GM21529 (cell line): ENCODE results near the gene CST1.
"Not testable (repeated sequence)": the region's sequence is repeated elsewhere in the genome, so short reads cannot be mapped to it uniquely, and the experiment has no call there.

Experiments used
- ATAC-seq: cut with Tn5 transposase; IDR thresholded peaks from one replicate; pipeline ENCODE4 v1.9.1; 2021; ENCODE audit not compliant: unreplicated experiment

The CST1 gene

GRCh38 chr20:23755131-23755611 is 4.4 kb upstream of the CST1 start:
- not testable (repeated sequence) for ATAC-seq

DNA sequence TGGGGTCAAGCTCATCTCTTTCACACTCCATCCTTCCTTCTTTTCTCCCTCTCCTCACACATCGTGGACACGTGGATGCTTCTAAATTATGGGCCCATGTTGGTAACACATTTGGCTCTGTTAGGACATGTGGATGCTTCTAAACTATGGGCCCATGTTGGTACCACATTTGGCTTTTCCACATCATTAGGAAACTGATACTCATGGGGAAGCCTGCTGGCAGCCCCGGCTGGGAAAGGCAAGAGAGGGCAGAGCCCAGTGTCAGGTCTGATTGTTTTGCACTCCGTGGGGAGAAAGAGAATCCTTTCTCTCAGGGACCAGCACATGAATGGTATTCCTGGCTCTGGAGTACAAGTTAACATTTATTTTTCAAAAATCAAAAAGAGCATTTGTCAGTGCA is 4.0 kb upstream of the CST1 start:
- no peak for ATAC-seq

GRCh38 chr20:23753589-23753988 is 2.9 kb upstream of the CST1 start:
- ATAC-seq = no peak

GRCh38 chr20:23753194-23753548 is 2.4 kb upstream of the CST1 start:
- no peak for ATAC-seq

- no peak for ATAC-seq
These were observed 1.9 kb upstream of the CST1 start for GRCh38 chr20:23752481-23753193.

- ATAC-seq = no peak
These were observed 1.3 kb upstream of the CST1 start for GRCh38 chr20:23752019-23752418.

DNA sequence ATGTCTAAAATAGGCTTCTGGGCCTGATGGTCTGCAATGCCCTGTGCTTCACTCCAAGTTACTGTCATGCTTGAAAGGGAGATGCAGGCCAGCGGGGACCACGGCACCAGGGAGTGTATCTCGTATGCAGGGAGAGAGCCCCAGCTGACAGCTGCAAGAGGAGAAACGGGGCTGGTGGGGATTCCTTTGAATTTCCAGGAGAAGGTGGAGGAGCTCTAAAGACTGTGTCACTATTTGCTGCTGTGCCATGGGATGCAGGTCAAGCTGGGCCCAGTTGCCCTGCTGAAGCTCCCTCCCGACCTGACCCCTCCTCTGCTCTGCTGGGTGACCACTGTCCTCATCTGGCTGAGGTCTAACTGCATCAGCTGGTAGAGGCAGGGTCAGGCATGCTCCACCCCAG is 989 bp downstream of the CST1 start:
- no peak for ATAC-seq

DNA sequence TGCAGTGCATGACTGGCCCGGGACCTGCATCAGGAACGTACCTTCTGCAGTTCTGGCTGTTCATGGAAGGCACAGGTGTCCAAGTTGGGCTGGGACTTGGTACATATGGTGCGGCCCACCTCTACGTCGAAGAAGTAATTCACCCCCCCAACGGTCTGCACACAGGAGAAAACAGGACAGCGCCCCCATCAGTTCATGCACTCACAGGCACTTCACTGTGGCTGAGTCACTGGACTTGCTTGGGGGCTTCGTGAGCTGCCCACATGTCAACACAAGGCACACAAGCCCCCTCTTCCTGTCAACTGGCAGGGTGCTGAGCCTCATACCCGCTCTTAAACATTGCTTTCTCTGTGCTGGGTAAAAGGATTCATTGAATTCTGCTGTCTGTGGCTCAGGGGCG is 1.8 kb downstream of the CST1 start:
- not testable (repeated sequence) for ATAC-seq

- not testable (repeated sequence) for ATAC-seq
These were observed 3.2 kb downstream of the CST1 start for GRCh38 chr20:23747551-23747950.

- not testable (repeated sequence) for ATAC-seq
These were observed 3.6 kb downstream of the CST1 start for GRCh38 chr20:23747092-23747491.

- ATAC-seq = no peak
These were observed 4.4 kb downstream of the CST1 start for GRCh38 chr20:23746321-23746720.

DNA sequence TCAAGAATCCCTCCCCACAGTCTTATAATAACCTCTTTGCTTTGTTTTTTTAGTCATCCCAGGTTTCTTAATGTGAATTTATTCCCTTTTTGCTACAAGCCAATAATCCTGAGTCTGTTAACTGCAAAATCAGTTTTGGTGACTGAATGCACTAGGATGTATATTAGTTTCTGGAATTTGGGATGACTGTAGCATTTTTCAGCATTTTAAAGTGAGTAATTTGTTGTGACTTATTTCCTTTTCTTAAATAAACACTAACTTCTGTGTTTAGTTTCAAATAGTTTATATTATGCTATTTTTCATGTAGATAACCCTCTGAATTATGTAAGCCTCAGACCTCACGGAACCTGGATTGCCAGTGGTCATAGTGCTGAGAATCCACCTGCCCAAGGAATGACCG is 5.5 kb downstream of the CST1 start:
- ATAC-seq = no peak

GRCh38 chr20:23744817-23745216 is 5.9 kb downstream of the CST1 start:
- no peak for ATAC-seq

- not testable (repeated sequence) for ATAC-seq
These were observed 15.3 kb downstream of the CST1 start for GRCh38 chr20:23735391-23735790.

- ATAC-seq = not testable (repeated sequence)
These were observed 15.8 kb downstream of the CST1 start for GRCh38 chr20:23734949-23735348.

DNA sequence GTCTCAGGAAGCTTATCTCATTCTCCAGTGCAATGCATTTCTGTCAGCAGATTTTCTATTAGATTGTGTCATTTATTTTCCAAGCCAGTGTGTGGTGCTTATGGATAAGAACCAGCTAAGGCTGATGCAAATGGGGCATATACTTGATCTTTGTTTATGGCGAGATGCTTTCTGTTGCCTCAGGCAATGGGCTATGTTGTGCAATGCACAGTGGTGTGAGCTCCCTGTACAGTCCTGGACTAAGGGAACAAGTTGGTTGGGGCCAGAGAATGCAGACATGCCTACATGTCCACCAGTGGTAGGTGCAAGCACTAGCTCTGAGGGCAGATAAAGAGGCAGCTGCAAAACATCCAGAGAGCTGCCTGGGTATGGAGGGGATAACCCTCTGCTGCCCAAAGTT is 16.3 kb downstream of the CST1 start:
- not testable (repeated sequence) for ATAC-seq

GRCh38 chr20:23727016-23727415 is 23.7 kb downstream of the CST1 start:
- ATAC-seq = no peak

DNA sequence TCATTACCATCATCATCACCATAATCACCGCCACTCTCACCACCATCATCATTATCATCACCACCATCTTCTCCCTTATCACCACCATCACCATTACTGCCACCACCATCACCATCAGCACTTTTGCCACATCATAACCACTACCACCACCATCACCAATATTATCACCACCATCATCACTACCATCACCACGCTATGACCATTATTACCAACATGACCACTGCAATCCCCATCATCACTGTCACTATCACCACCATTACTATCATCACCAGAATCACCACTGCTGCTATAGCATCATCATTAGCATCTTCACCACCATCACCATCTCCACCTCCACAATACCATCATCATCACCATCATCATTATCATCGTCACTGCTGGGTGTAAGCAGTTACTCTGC is 25.6 kb downstream of the CST1 start:
- no peak for ATAC-seq

DNA sequence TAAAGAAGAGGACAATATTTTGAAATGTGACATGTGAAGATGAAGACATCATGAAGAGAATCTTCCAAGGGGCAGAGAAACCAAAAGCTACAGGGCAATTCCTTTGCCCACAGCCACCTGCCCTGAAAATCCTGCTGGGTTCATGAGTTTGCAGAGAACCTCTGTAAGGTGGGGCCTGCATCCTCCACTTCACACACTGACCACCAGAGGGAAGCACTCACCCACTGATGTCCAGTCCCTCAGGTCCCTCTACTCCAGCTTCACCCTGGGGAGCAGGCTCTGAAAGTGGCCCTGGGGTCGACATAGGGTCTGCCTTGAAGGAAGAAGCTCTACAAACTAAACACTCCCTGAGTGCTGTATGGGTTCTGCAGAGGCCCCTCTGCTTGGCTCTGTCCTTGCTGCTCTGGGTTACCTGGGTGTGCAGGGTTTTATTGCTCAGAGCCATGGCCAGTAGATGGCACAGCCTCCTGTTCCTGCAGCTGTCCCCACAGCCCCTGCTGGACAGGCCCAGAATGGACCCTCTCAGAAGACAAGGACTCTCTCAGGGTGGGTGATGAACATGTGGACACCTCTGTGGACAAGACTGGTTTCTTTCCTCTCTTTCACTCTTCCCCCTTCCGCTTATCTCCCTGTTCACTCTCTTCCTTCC is 27.0 kb downstream of the CST1 start:
- peak; percentile 72 for ATAC-seq

- not testable (repeated sequence) for ATAC-seq
These were observed 27.9 kb downstream of the CST1 start for GRCh38 chr20:23722851-23723250.

DNA sequence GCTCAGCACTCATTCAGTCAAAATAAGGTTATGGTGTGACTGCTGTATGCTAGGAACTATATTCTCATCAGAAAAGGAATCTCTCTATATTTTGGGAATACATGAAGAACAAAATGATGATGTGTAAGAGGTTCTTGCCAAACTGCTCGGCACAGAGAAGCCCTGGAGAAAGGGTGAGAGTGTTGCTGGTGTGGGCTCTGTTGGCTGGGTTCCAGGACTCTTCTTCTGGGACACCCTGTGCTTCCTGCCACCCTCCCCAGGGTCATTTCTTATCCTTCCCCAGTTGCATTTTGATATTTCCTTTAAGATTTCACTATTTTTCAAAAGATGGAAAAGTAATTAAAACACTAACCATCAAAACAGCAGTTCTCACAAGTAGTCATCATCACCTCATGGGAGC is 28.8 kb downstream of the CST1 start:
- no peak for ATAC-seq

- not testable (repeated sequence) for ATAC-seq
These were observed 31.4 kb downstream of the CST1 start for GRCh38 chr20:23719351-23719750.

DNA sequence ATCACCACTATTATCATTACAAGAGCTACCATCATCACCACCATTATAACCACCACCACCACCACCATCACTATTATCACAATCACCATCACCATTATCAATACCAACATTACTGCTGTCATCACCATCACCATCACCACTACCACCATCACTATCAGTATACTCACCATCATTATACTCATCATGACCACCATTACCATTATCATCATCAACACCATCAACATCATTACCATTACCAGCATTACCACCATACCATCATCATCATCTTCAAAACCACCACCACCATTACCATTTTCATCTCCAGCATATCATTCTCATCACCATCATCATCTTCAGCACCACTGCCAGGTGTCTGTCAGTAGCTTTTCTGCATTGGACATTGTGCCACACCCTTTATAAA is 39.0 kb downstream of the CST1 start:
- ATAC-seq = not testable (repeated sequence)
